K562 (cell line): ENCODE data around the gene CNPY4. TPM values are rescaled to one million over a fixed set of nuclear protein-coding genes. Genes with fewer than 3 reads are reported as not detected.

ENCODE experiments used
- BRF2 ChIP-seq: IDR thresholded peaks from 3 replicates; pipeline ENCODE4 v1.6.1; 2011; ENCODE audit warnings: borderline replicate concordance, mild to moderate bottlenecking; ENCODE audit not compliant: insufficient read length, insufficient read depth
- E2F3 ChIP-seq: fragments of 250-450 bp; sonication (Bioruptor Pico); IDR thresholded peaks from 2 replicates; pipeline ENCODE4 v1.4.0; 2020; ENCODE audit warnings: mild to moderate bottlenecking
- GMEB1 ChIP-seq: fragments of 250-450 bp; sonication (Bioruptor Pico); IDR thresholded peaks from 2 replicates; pipeline ENCODE4 v1.4.0; 2020; ENCODE audit warnings: mild to moderate bottlenecking
- NKRF ChIP-seq: fragments of 450-650 bp; IDR thresholded peaks from 2 replicates; pipeline ENCODE4 v1.6.1; 2016; ENCODE audit warnings: borderline replicate concordance
- PTBP1 ChIP-seq: fragments of 200-400 bp; formaldehyde crosslinking; IDR thresholded peaks from 2 replicates; pipeline ENCODE4 v1.6.1; 2017; ENCODE audit warnings: low read depth, low read length
- RERE ChIP-seq: sonication (generic); formaldehyde crosslinking; IDR thresholded peaks from 2 replicates; pipeline ENCODE4 v1.8.0; 2023; ENCODE audit warnings: missing genetic modification reagents, mild to moderate bottlenecking, borderline replicate concordance
- SP1 ChIP-seq: sonication (generic); formaldehyde crosslinking; IDR thresholded peaks from 2 replicates; pipeline ENCODE4 v1.8.1; 2022; ENCODE audit warnings: mild to moderate bottlenecking, missing genetic modification reagents
- SUPT5H ChIP-seq: fragments of 450-650 bp; IDR thresholded peaks from 2 replicates; pipeline ENCODE4 v1.6.1; 2016
- TAF1 ChIP-seq: IDR thresholded peaks from 2 replicates; pipeline ENCODE4 v1.6.1; 2011; ENCODE audit warnings: mild to moderate bottlenecking, low read length, moderate library complexity; ENCODE audit not compliant: insufficient read depth, control insufficient read depth, severe bottlenecking; ENCODE audit errors: extremely low read depth
- USF1 ChIP-seq: sonication (generic); formaldehyde crosslinking; IDR thresholded peaks from 2 replicates; pipeline ENCODE4 v1.9.0; 2022; ENCODE audit warnings: mild to moderate bottlenecking, missing genetic modification reagents
- ZBTB5 ChIP-seq: fragments of 450-650 bp; IDR thresholded peaks from 2 replicates; pipeline ENCODE4 v1.6.1; 2017; ENCODE audit warnings: antibody characterized with exemption
- ZNF143 ChIP-seq: sonication (generic); formaldehyde crosslinking; IDR thresholded peaks from 2 replicates; pipeline ENCODE4 v1.9.0; 2022; ENCODE audit warnings: mild to moderate bottlenecking, missing genetic modification reagents
- polyA plus RNA-seq, 8 experiments: library from polyadenylated mRNA; depleted of rRNA in 4 of 8; stranded (reverse) in 5 of 8; unstranded in 3 of 8; fragments of >200 nt; fragmentation: Nextera tagmentation in 2 of 8; fragmentation: Illumina TruSeq in 1 of 8; extraction: Ambion mirVana in 2 of 8; extraction: Trizol in 1 of 8; gene quantifications; 2 replicates each; pipeline versions ENCODE4 v1.2.1 to v1.2.3, GENCODE V29; 2011 to 2014; ENCODE audit warnings: inconsistent platforms in 1 of 8, missing spikeins in 1 of 8
- total RNA-seq, 7 experiments: library from RNA; depleted of rRNA in 6 of 7; stranded (reverse); fragments of >200 nt in 6 of 7; fragmentation: Illumina TruSeq in 2 of 7; extraction: Trizol in 2 of 7; gene quantifications; 2 replicates each; pipeline versions ENCODE4 v1.2.1 to v1.2.3, GENCODE V29; 2011 to 2021; ENCODE audit warnings: low replicate concordance in 1 of 7

The CNPY4 gene
- total and polyA plus RNA-seq, 9 of the 15 experiments (the other 6 are each of a cell fraction or from before 2014, with no cell fraction given), result 1.9 to 11.2 (median 7.0) TPM

GRCh38 chr7:100119072-100119969 is at the start of gene CNPY4, which contains the start of gene TAF6 (continued):
- TF ChIP-seq RERE (CRISPR knock-in tag), result no peak
- peak; percentile 85 for TF ChIP-seq NKRF
- no peak for TF ChIP-seq BRF2
- TF ChIP-seq ZBTB5, result no peak
- TF ChIP-seq PTBP1, result no peak
- TF ChIP-seq E2F3 (CRISPR knock-in tag), result 0 out of 2 replicates have a peak, but pooled peaks have one; percentile 26
- peak; percentile 94 for TF ChIP-seq SUPT5H
- TF ChIP-seq ZNF143, result no peak
- TF ChIP-seq GMEB1 (CRISPR knock-in tag), result peak; percentile 50
- peak; percentile 97 for TF ChIP-seq SP1 (CRISPR knock-in tag)
- peak; percentile 100 for TF ChIP-seq TAF1
- TF ChIP-seq USF1 (CRISPR knock-in tag), result peak; percentile 21; the same call in 1 of the 2 replicates
